Measurements from ENCODE around the gene PRLH. TPM values are rescaled to one million over a fixed set of nuclear protein-coding genes. Genes with fewer than 3 reads are reported as not detected.

Gene PRLH
- total and polyA plus RNA-seq, 2 of the 13 experiments (the other 11 are each of a cell fraction or from before 2014, with no cell fraction given): not detected

- TF ChIP-seq HNF4A (CRISPR knock-in tag; IDR thresholded peaks at IDR 0.05) (no peak), SMC3 (IDR thresholded peaks at IDR 0.05; ENCODE audit: low read length) (peak; percentile 83), ZNF496 (CRISPR knock-in tag; IDR thresholded peaks at IDR 0.05; ENCODE audit: insufficient replicate concordance) (no peak), TBX2 (CRISPR knock-in tag; IDR thresholded peaks at IDR 0.05; ENCODE audit: borderline replicate concordance) (no peak), KLF12 (CRISPR knock-in tag; IDR thresholded peaks at IDR 0.05; ENCODE audit: borderline replicate concordance) (no peak), CENPBD1 (CRISPR knock-in tag; IDR thresholded peaks at IDR 0.05; ENCODE audit: borderline replicate concordance, low read depth) (no peak), ZNF276 (CRISPR knock-in tag; IDR thresholded peaks at IDR 0.05; ENCODE audit: low read depth) (peak; percentile 35; the same call in 1 of the 2 replicates), ERF (CRISPR knock-in tag; IDR thresholded peaks at IDR 0.05) (0 out of 2 replicates have a peak, but pooled peaks have one; percentile 33), ZNF552 (CRISPR knock-in tag; IDR thresholded peaks at IDR 0.05; ENCODE audit: borderline replicate concordance) (no peak), HMGXB4 (CRISPR knock-in tag; IDR thresholded peaks at IDR 0.05; ENCODE audit: borderline replicate concordance in 1 of 2, low read depth in 1 of 2) (peak in 1 of 2 experiments; percentile 44; a peak in 1 of 4 replicates), TFDP2 (CRISPR knock-in tag; IDR thresholded peaks at IDR 0.05) (no peak), LRRFIP1 (CRISPR knock-in tag; conservative IDR thresholded peaks at IDR 0.05) (no peak), ZNF605 (CRISPR knock-in tag; IDR thresholded peaks at IDR 0.05) (no peak), KAT2B (IDR thresholded peaks at IDR 0.05; ENCODE audit: borderline replicate concordance, low read depth, low read length) (no peak), HNRNPLL (IDR thresholded peaks at IDR 0.05; ENCODE audit: low read depth, low read length, poor library complexity, severe bottlenecking) (no peak), ZSCAN31 (CRISPR knock-in tag; IDR thresholded peaks at IDR 0.05; ENCODE audit: low read depth) (0 out of 2 replicates have a peak, but pooled peaks have one; percentile 40), SOX6 (IDR thresholded peaks at IDR 0.05) (no peak), SOX6 (CRISPR knock-in tag; IDR thresholded peaks at IDR 0.05) (peak; percentile 85), IKZF4 (CRISPR knock-in tag; IDR thresholded peaks at IDR 0.05; ENCODE audit: borderline replicate concordance, low read depth, not compliant biosample characterization) (no peak), KDM2A (CRISPR knock-in tag; IDR thresholded peaks at IDR 0.05; ENCODE audit: borderline replicate concordance, low read depth) (peak; percentile 77; the same call in 1 of the 2 replicates), SMYD3 (CRISPR knock-in tag; IDR thresholded peaks at IDR 0.05) (no peak), HMG20A (CRISPR knock-in tag; IDR thresholded peaks at IDR 0.05; ENCODE audit: borderline replicate concordance) (no peak), ZNF441 (CRISPR knock-in tag; IDR thresholded peaks at IDR 0.05; ENCODE audit: borderline replicate concordance) (0 out of 2 replicates have a peak, but pooled peaks have one; percentile 50)
These were observed 38.6 kb downstream of the PRLH start (continued) for GRCh38 chr2:237604960-237605359.
